Activated gamma-delta T cell treated with Interleukin-2 at 50 U/mL for 16 hours (primary cell): ENCODE results near the gene MACROD2.

Source experiments
- DNase-seq: peaks from one replicate; pipeline ENCODE4 v3.0.0-alpha.2; 2020

Gene MACROD2

GRCh38 chr20:16072220-16072619, 2076.9 kb downstream of the MACROD2 start:
- no peak for DNase-seq

GRCh38 chr20:16078172-16078898, 2083.0 kb downstream of the MACROD2 start:
- no peak for DNase-seq

- DNase-seq: no peak
These were observed 2086.1 kb downstream of the MACROD2 start for GRCh38 chr20:16081421-16081820.

- no peak for DNase-seq
These were observed 2086.8 kb downstream of the MACROD2 start for GRCh38 chr20:16082051-16082550.

GRCh38 chr20:16083639-16084280, 2088.4 kb downstream of the MACROD2 start:
- no peak for DNase-seq

- no peak for DNase-seq
These were observed 2099.9 kb downstream of the MACROD2 start for GRCh38 chr20:16095226-16095625.

- DNase-seq: no peak
These were observed 2101.5 kb downstream of the MACROD2 start for GRCh38 chr20:16096756-16097326.

- no peak for DNase-seq
These were observed 2102.5 kb downstream of the MACROD2 start for GRCh38 chr20:16097788-16098187.

GRCh38 chr20:16098890-16099639, 2103.7 kb downstream of the MACROD2 start:
- no peak for DNase-seq

- no peak for DNase-seq
These were observed 2104.8 kb downstream of the MACROD2 start for GRCh38 chr20:16100111-16100510.

- DNase-seq: no peak
These were observed 2105.5 kb downstream of the MACROD2 start for GRCh38 chr20:16100767-16101166.
